K562 treated with DMSO at 1 percent for 24 hours (cell line): ENCODE data around the gene TCEA3. TPM values are rescaled to one million over a fixed set of nuclear protein-coding genes. Genes with fewer than 3 reads are reported as not detected.

Experiments used
- total RNA-seq: library from RNA; unstranded; fragments of 300-600 nt; gene quantifications from 2 replicates; pipeline ENCODE4 v1.2.3, GENCODE V29; 2022; ENCODE audit warnings: low read depth; ENCODE audit not compliant: insufficient read depth

Gene TCEA3
- total RNA-seq = 1.8 and 2.5 TPM in 2 replicates

DNA sequence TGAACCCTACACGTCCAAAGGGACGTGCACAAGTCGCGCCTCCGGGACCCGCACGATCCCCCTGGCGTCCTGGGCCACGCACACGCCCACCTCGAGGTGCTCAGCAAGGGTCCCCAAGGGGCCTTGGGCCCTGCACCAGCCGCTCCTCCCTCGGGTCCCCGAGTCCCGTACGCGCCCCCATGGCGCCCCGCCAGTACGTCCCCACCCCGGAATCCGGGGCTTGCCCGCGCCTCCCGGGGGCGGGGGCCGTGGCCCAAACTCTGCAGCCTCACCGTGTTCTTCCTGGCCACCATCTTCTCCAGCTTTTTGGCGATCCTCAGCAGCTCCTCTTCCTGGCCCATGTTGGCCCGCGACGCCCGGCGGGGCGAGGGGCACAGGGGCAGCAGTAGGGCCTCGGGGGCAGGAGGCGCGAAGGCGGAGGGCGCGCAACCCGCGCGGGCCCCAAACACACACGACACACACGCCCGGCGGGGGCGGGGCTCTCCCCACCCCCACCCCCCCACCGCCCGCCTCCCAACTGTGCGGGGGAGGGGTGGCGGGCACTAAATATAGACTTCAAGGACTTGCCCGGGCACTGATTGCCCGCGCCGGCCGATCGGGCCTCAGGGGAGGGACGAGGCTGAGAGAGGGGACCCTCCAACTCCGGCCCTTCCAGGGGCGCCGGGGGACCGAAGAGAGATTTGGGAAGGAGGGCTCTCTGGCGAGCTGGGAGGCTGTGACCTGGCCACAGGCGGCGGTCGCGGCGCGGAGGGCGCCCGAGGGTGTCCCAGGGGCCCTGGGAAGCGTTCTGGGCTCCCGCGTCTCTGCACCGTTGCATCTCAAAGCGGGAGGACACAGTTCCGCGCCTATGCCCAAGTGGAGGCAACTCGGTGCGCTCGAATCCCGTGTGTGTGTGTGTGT, at the start of gene TCEA3:
TCEA3 (minus strand) TSS at position 456 of the 900 bp plus-strand sequence; CDS start at position 341, 115 bp downstream.

DNA sequence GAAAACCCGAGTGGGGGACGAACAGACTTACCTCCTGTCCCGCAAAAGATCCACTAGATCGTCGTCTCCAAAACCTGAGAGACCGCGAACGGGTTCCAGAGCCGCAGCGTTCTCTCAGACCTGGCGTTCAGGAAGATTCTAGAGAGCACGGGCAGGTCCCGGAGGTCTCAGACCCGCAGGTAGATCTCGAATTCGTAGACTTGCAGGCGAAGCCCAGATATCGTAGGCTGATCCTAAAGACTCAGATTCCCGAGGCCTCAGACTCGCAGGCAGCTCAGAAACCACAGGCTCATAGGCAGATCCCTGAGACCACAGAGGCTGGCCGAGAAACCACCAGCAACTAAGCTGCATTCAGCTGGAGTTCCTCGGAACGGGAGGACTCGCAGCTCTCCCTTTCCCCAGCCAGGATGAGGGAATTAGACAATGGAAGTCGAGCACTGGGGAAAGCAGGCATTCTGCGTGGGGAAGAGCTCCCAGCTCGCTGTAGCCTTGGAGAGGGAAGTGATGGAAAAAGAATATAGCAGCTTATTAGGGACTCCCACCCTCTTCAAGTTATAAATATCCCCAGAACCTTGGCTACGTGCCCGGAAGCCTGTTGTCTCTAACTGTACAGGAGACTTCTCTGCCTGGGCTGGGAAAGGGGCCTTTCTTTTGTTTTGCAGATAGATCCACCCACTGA, 55.1 kb downstream of the TCEA3 start, which contains the start of gene ZNF436:
ZNF436 (minus strand) TSS at position 502 of the 679 bp plus-strand sequence. CDS start 1,831 bp downstream, outside the sequence.

DNA sequence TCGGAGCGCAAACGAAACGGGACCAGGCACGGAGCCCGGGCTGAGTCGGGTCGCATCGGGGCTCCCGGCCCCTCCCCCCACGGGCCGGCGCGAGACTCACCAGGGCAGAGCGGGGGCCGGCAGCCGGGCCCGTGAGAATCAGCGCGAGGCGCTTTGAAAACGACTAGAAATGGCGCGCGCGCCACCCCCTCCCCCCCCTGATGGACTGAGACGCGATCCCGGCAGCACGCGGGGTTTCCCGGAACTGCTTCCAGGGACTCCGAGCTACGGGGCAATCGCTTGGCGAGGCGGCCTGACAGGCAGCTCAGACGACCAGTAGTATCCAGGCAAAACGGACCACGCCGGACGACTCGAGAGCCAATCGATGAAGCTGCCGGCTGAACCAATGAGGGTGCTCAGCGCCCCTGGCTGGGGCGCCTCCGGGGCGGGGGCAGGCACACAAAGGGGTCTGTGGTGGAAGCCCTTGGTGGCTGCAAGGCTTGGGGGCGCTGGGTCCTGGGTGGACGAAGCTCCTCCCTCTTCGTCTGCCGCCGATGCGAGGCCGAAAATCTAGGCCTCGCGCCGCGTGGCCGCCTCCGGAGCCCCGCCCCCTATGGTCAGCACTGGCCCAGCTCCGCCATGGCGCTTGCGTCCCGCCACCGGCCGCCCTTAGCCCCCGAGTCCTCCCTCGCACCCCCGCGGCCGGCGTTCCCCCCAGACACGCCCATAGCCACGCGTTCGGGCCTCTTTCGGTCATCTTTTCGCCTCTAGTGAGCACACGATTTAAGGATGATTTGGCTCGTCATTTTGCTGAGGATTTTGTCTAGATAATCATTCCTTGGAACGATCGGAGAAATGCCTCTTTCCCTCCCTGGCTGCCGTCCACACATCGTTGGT, 80.2 kb downstream of the TCEA3 start, which contains the start of gene HNRNPR:
HNRNPR (minus strand) TSS at position 174 of the 876 bp plus-strand sequence. CDS start 3,276 bp downstream, outside the sequence.

Other genes with a start within 250 kb of the TCEA3 start
- gene HTR1D, start 207.2 kb downstream of the TCEA3 start, total RNA-seq = not detected in 2 replicates
- 95.1 and 106 TPM in 2 replicates for gene HNRNPR, start 80.5 kb downstream of the TCEA3 start, total RNA-seq
- gene ZNF436, start 54.9 kb downstream of the TCEA3 start, total RNA-seq = 6.3 and 7.5 TPM in 2 replicates
- 59.1 and 62.8 TPM in 2 replicates for gene ASAP3, start 59.4 kb upstream of the TCEA3 start, total RNA-seq
- gene E2F2, start 106.5 kb upstream of the TCEA3 start, total RNA-seq = 13.9 and 17.3 TPM in 2 replicates
- gene ID3, start 134.8 kb upstream of the TCEA3 start, total RNA-seq = 531 and 558 TPM in 2 replicates